A673 (cell line): ENCODE data around the gene LYL1.

Experiments used
- EZH2 ChIP-seq: fragments of 200-600 bp; sonication (generic); IDR thresholded peaks from 2 replicates; pipeline ENCODE4 v1.6.1; 2017; ENCODE audit warnings: borderline replicate concordance, low read depth, mild to moderate bottlenecking, mixed read lengths, antibody characterized with exemption, low read length; ENCODE audit not compliant: poor library complexity, severe bottlenecking
- TF ChIP-seq, protein P1 (sequence below): fragments of 300-800, 200-600 bp; sonication (generic); conservative IDR thresholded peaks from 2 replicates; pipeline ENCODE4 v1.5.1; 2017; ENCODE audit warnings: low read depth, mild to moderate bottlenecking, antibody characterized with exemption, low read length, moderate library complexity, mixed read lengths

DNA sequence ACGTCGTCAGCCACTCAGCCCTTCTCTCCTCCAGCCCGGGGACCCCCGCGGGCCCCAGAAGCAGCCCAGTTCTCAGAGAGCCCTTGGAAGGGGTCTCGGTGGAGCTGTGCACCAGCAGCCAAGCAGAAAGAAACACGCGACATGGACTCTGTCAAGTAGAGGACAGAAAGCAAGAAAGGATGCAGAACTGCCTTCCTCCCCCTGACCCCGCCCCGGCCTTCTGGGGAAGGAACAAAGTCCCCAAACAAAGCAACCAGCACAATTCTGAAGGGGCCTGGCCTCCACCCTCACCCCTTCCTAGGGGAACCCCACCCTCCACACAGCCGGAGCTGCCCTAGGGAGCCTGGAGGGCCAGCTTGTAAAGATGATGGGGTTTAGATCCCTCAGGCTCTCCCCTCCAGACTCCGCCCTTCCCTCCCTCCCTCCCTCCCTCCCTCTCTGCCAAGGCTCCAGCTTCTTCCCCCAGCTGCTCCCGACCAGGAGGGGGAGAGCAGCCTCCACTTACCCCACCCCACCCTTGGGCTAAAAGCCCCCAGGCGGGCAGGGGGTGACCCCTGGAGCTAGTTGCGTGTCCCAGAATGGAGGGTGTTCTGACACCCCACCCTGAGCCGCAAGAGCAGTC, 7.8 kb downstream of the LYL1 start:
- no peak for TF ChIP-seq EZH2
- TF ChIP-seq, protein P1, sequence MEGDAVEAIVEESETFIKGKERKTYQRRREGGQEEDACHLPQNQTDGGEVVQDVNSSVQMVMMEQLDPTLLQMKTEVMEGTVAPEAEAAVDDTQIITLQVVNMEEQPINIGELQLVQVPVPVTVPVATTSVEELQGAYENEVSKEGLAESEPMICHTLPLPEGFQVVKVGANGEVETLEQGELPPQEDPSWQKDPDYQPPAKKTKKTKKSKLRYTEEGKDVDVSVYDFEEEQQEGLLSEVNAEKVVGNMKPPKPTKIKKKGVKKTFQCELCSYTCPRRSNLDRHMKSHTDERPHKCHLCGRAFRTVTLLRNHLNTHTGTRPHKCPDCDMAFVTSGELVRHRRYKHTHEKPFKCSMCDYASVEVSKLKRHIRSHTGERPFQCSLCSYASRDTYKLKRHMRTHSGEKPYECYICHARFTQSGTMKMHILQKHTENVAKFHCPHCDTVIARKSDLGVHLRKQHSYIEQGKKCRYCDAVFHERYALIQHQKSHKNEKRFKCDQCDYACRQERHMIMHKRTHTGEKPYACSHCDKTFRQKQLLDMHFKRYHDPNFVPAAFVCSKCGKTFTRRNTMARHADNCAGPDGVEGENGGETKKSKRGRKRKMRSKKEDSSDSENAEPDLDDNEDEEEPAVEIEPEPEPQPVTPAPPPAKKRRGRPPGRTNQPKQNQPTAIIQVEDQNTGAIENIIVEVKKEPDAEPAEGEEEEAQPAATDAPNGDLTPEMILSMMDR: no peak
